Measurements from ENCODE around the gene SORCS2. TPM values are rescaled to one million over a fixed set of nuclear protein-coding genes. Genes with fewer than 3 reads are reported as not detected.

SORCS2 gene
- total and polyA plus RNA-seq, 2 of the 8 experiments (the other 6 are each of a cell fraction or from before 2014, with no cell fraction given) = 0.36 to 1.8 TPM

GRCh38 chr4:7252510-7253340, 60.4 kb downstream of the SORCS2 start:
- Histone ChIP-seq H3K9ac (replicated peaks in 1 of 4; ENCODE audit: extremely low read depth in 1 of 4, low read depth in 3 of 4, low read length in 3 of 4) (no peak overlapping the region), H2BK15ac (ENCODE audit: low read length) (no peak overlapping the region), H2BK20ac (ENCODE audit: low read length) (no peak overlapping the region), H2AK5ac (ENCODE audit: low read depth, low read length) (no peak overlapping the region), H2AFZ (ENCODE audit: low read length) (no peak overlapping the region), H2BK120ac (replicated peaks; ENCODE audit: low read depth, low read length) (no peak overlapping the region), H3K79me2 (ENCODE audit: control insufficient read depth in 1 of 2, insufficient read depth in 2 of 2, low read length in 2 of 2) (no peaks in the 10 kb centered on the region), H3K27ac (ENCODE audit: low read depth, low read length) (no peak overlapping the region), H4K20me1 (replicated peaks in 1 of 2; ENCODE audit: control insufficient read depth in 1 of 2, insufficient read depth in 2 of 2, low read length in 2 of 2) (no peaks in the 10 kb centered on the region), H3K4me1 (replicated peaks in 1 of 4; ENCODE audit: control insufficient read depth in 3 of 4, insufficient read depth in 4 of 4, low read length in 3 of 4) (no peaks in the 10 kb centered on the region; a peak in 2 of 7 replicates), H3K23me2 (ENCODE audit: low read depth, low read length) (no peaks in the 10 kb centered on the region), H3K4me2 (ENCODE audit: insufficient read depth in 1 of 2, low read depth in 2 of 2, low read length in 2 of 2) (no peak overlapping the region), H3K23ac (ENCODE audit: insufficient read length) (no peak overlapping the region), H3K79me1 (ENCODE audit: low read depth, low read length) (no peaks in the 10 kb centered on the region), H3K14ac (ENCODE audit: insufficient read length) (no peak overlapping the region), H4K5ac (ENCODE audit: insufficient read length, low read depth, low read length) (no peak overlapping the region), H4K8ac (ENCODE audit: extremely low read depth, insufficient read depth, low read length) (no peak overlapping the region), H3K4ac (replicated peaks; ENCODE audit: insufficient read length, low read depth, low read length) (no peak overlapping the region), H3K36me3 (ENCODE audit: control insufficient read depth in 2 of 4, insufficient read depth in 4 of 4, low read length in 3 of 4) (no peaks in the 10 kb centered on the region), H4K91ac (replicated peaks; ENCODE audit: insufficient read length, low read length) (no peak overlapping the region), H3K27me3 (replicated peaks in 1 of 4; ENCODE audit: control insufficient read depth in 3 of 4, extremely low read depth in 1 of 4, insufficient read depth in 3 of 4, low read length in 3 of 4) (no peaks in the 10 kb centered on the region), H3K56ac (replicated peaks; ENCODE audit: insufficient read length, low read depth, low read length) (no peak overlapping the region), H2BK5ac (ENCODE audit: low read depth, low read length) (no peak overlapping the region), H2BK12ac (ENCODE audit: low read depth, low read length) (no peak overlapping the region), H3K4me3 (ENCODE audit: extremely low read depth in 1 of 4, insufficient read depth in 2 of 4, low read depth in 3 of 4, low read length in 4 of 4) (no peak overlapping the region), H3K9me3 (ENCODE audit: insufficient read depth in 2 of 2, low read depth in 1 of 2, low read length in 1 of 2) (no peaks in the 10 kb centered on the region; a peak in 1 of 4 replicates), H3K18ac (ENCODE audit: extremely low read depth, low read length) (no peak overlapping the region)
- 88% methylated on average over 14 of the region's 15 CpGs; no CpG with 5 or more reads in 1 of the 2 experiments for WGBS, 2 experiments (ENCODE audit: extremely low coverage in 1 of 2, insufficient coverage in 1 of 2, insufficient read length in 1 of 2, insufficient replicate concordance in 2 of 2, low coverage in 1 of 2, low lambda C conversion rate in 2 of 2, missing lambda C conversion rate in 1 of 2)
- POLR2A ChIA-PET (ENCODE audit: partially characterized antibody) = no interaction called here
- no peak for FAIRE-seq
- CTCF ChIA-PET (ENCODE audit: partially characterized antibody) = interaction anchor here (0.9 to 2.2 kb wide), 6 partner anchors 8 to 83 kb away, joined by 3 to 7 read pairs (median 4); no protein-coding TSS in a partner anchor
- DNase-seq (ENCODE audit: low read depth in 1 of 2, low spot score in 2 of 2) = no peak
- TF ChIP-seq GTF2F1 (IDR thresholded peaks at IDR 0.05; ENCODE audit: borderline replicate concordance, low read depth, low read length) (no peak), KDM1A (IDR thresholded peaks at IDR 0.05; ENCODE audit: borderline replicate concordance, low read length) (no peak), SAP30 (IDR thresholded peaks at IDR 0.05; ENCODE audit: insufficient read depth, insufficient replicate concordance, low read length) (no peak), ATF3 (IDR thresholded peaks at IDR 0.05; ENCODE audit: insufficient read depth, low read depth, low read length) (no peak), RXRA (IDR thresholded peaks at IDR 0.05; ENCODE audit: insufficient read depth, low read depth, low read length) (no peak), YY1 (IDR thresholded peaks at IDR 0.05; ENCODE audit: low read depth, low read length) (no peak), SIX5 (IDR thresholded peaks at IDR 0.05; ENCODE audit: low read depth, low read length) (no peak), HDAC2 (IDR thresholded peaks at IDR 0.05; ENCODE audit: borderline replicate concordance in 1 of 2, low read depth in 2 of 2, low read length in 2 of 2) (no peak), RFX5 (IDR thresholded peaks at IDR 0.05; ENCODE audit: borderline replicate concordance, low read depth, low read length) (no peak), SP1 (IDR thresholded peaks at IDR 0.05; ENCODE audit: low read depth, low read length) (no peak), POU5F1 (IDR thresholded peaks at IDR 0.05; ENCODE audit: low read depth, low read length) (no peak), BCL11A (IDR thresholded peaks at IDR 0.05; ENCODE audit: low read depth in 2 of 2, low read length in 2 of 2) (no peak)
